SK-N-SH (cell line): ENCODE measurements around the gene SDK1.

Experiments used
- GATA2 ChIP-seq: sonication (generic); formaldehyde crosslinking; IDR thresholded peaks from 2 replicates; pipeline ENCODE4 v1.5.0; 2020; ENCODE audit warnings: mild to moderate bottlenecking, missing genetic modification reagents
- IRF3 ChIP-seq: fragments of 150-350 bp; IDR thresholded peaks from 2 replicates; pipeline ENCODE4 v1.6.1; 2016; ENCODE audit warnings: mild to moderate bottlenecking, low read depth, low read length

DNA sequence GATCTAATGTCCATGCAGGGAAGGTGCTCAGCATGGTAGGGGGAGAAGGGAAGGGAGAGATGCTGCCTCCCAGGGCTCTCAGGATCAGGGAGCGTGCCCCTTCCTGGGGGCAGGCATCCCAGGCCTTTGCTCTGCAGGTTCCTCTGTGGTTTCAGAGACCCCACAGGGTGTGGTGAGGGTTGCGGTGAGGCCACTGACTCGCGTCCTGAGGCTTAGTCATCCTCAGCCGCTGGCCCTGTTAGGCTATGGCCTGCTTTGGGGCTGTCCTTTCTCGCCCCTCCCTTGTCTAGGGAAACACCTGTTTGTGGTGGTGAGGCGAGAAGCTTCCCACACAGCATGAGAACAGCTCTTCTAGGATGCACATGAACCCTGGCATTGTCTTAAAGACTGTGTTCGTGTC is 822.8 kb downstream of the SDK1 start:
- no peak for TF ChIP-seq GATA2
- TF ChIP-seq IRF3 = no peak
